Measurements from ENCODE around the gene TSEN54.

The TSEN54 gene

GRCh38 chr17:75492555-75493168 is 23.7 kb upstream of the TSEN54 start:
- in situ Hi-C loops (cut with MboI; ENCODE audit: low pct_unique_long_range_greater_than_20kb, low sequenced_read_pairs, unreplicated experiment), result no loop called here
- DNase-seq (ENCODE audit: low spot score), result no peak
- TF ChIP-seq CTCF (IDR thresholded peaks at IDR 0.05; ENCODE audit: extremely low read depth, insufficient read depth, missing control alignments), result no peak

- TF ChIP-seq CTCF (IDR thresholded peaks at IDR 0.05; ENCODE audit: extremely low read depth, insufficient read depth, missing control alignments), result no peak
- in situ Hi-C loops (cut with MboI; ENCODE audit: low pct_unique_long_range_greater_than_20kb, low sequenced_read_pairs, unreplicated experiment), result no loop called here
Measured at GRCh38 chr17:75493476-75494129, 22.7 kb upstream of the TSEN54 start.

GRCh38 chr17:75494326-75494877 is 21.9 kb upstream of the TSEN54 start:
- in situ Hi-C loops (cut with MboI; ENCODE audit: low pct_unique_long_range_greater_than_20kb, low sequenced_read_pairs, unreplicated experiment), result no loop called here
- DNase-seq (ENCODE audit: low spot score), result no peak
- TF ChIP-seq CTCF (IDR thresholded peaks at IDR 0.05; ENCODE audit: extremely low read depth, insufficient read depth, missing control alignments), result no peak

More at GRCh38 chr17:75493476-75494129, 22.7 kb upstream of the TSEN54 start:
- DNase-seq (ENCODE audit: low spot score), result no peak

- no peak for TF ChIP-seq CTCF (IDR thresholded peaks at IDR 0.05; ENCODE audit: extremely low read depth, insufficient read depth, missing control alignments)
- in situ Hi-C loops (cut with MboI; ENCODE audit: low pct_unique_long_range_greater_than_20kb, low sequenced_read_pairs, unreplicated experiment), result no loop called here
Measured at GRCh38 chr17:75496005-75496404, 20.3 kb upstream of the TSEN54 start.

GRCh38 chr17:75498039-75498725 is 18.1 kb upstream of the TSEN54 start:
- in situ Hi-C loops (cut with MboI; ENCODE audit: low pct_unique_long_range_greater_than_20kb, low sequenced_read_pairs, unreplicated experiment), result no loop called here
- no peak for DNase-seq (ENCODE audit: low spot score)
- no peak for TF ChIP-seq CTCF (IDR thresholded peaks at IDR 0.05; ENCODE audit: extremely low read depth, insufficient read depth, missing control alignments)

More at GRCh38 chr17:75496005-75496404, 20.3 kb upstream of the TSEN54 start:
- DNase-seq (ENCODE audit: low spot score), result no peak

GRCh38 chr17:75498726-75499213 is 17.6 kb upstream of the TSEN54 start:
- DNase-seq (ENCODE audit: low spot score), result no peak
- in situ Hi-C loops (cut with MboI; ENCODE audit: low pct_unique_long_range_greater_than_20kb, low sequenced_read_pairs, unreplicated experiment), result no loop called here
- no peak for TF ChIP-seq CTCF (IDR thresholded peaks at IDR 0.05; ENCODE audit: extremely low read depth, insufficient read depth, missing control alignments)

Data from GM13977 (cell line).